WTC11 (cell line): ENCODE results near the gene ATP11A.

Experiments
- ATF2 ChIP-seq: sonication (generic); formaldehyde crosslinking; IDR thresholded peaks from 2 replicates; pipeline ENCODE4 v1.8.1; 2022; ENCODE audit warnings: low read depth, missing genetic modification reagents, borderline replicate concordance
- CTCF ChIP-seq: fragments of 200-600 bp; IDR thresholded peaks from 2 replicates; pipeline ENCODE4 v1.8.0; 2022; ENCODE audit warnings: antibody characterized with exemption
- KAT7 ChIP-seq: sonication (generic); formaldehyde crosslinking; IDR thresholded peaks from 2 replicates; pipeline ENCODE4 v1.8.1; 2023; ENCODE audit warnings: missing genetic modification reagents, mild to moderate bottlenecking, borderline replicate concordance
- OVOL2 ChIP-seq: fragments of 250-450 bp; sonication (Bioruptor Pico); IDR thresholded peaks from 2 replicates; pipeline ENCODE4 v1.9.0; 2021; ENCODE audit warnings: mild to moderate bottlenecking, borderline replicate concordance
- SP1 ChIP-seq: sonication (generic); formaldehyde crosslinking; conservative IDR thresholded peaks from 2 replicates; pipeline ENCODE4 v1.8.1; 2022; ENCODE audit warnings: missing genetic modification reagents
- USF1 ChIP-seq: sonication (generic); formaldehyde crosslinking; IDR thresholded peaks from 2 replicates; pipeline ENCODE4 v1.8.0; 2022; ENCODE audit warnings: mild to moderate bottlenecking, missing genetic modification reagents
- ZNF121 ChIP-seq: sonication (generic); formaldehyde crosslinking; IDR thresholded peaks from 2 replicates; pipeline ENCODE4 v1.8.0; 2023; ENCODE audit warnings: missing genetic modification reagents

GRCh38 chr13:112715715-112716460 lies 26.1 kb downstream of the ATP11A start:
- no peak for TF ChIP-seq USF1
- no peak for TF ChIP-seq CTCF
- TF ChIP-seq ATF2: no peak
- TF ChIP-seq ZNF121: no peak
- no peak for TF ChIP-seq KAT7 (CRISPR knock-in tag)
- no peak for TF ChIP-seq SP1 (CRISPR knock-in tag)
- no peak for TF ChIP-seq OVOL2 (CRISPR knock-in tag)
